ENCODE measurements around the gene GABARAPL2. TPM values are rescaled to one million over a fixed set of nuclear protein-coding genes. Genes with fewer than 3 reads are reported as not detected.

Gene GABARAPL2
- total and polyA plus RNA-seq, 9 donors = 77.9 to 195 (median 109) TPM

- Histone ChIP-seq H3K36me3 (no peaks in the 10 kb centered on the region), H3K27me3 (no peaks in the 10 kb centered on the region), H3K4me1 (ENCODE audit: insufficient read depth) (peaks cover 6% of the 10 kb centered on the region), H3K4me3 (no peak overlapping the region), H3K27ac (no peak overlapping the region), H3K9me3 (no peaks in the 10 kb centered on the region)
- no peak for DNase-seq
- WGBS, 3 donors = 54 to 65% (median 63%) methylated on average over 4 of the region's 4 CpGs
- intact Hi-C loops (cut with DNase I) = loop anchor here in 1 of 4 donors (10.0 kb wide), 1 partner anchor 60 kb away; the partner anchor contains the start of gene GABARAPL2
- TF ChIP-seq CTCF (IDR thresholded peaks at IDR 0.05) (no peak), EP300 (IDR thresholded peaks at IDR 0.05) (no peak), POLR2A (IDR thresholded peaks at IDR 0.05) (no peak)
Measured at GRCh38 chr16:75624921-75625334, 58.7 kb downstream of the GABARAPL2 start.

- intact Hi-C loops (cut with DNase I) = loop anchor here in 1 of 4 donors (10.0 kb wide), 1 partner anchor 62 kb away; the partner anchor contains the start of gene GABARAPL2
- DNase-seq = no peak
- H3K4me3 ChIP-seq = no peak overlapping the region
- no peak for TF ChIP-seq POLR2A (IDR thresholded peaks at IDR 0.05)
- TF ChIP-seq CTCF (IDR thresholded peaks at IDR 0.05) = no peak
- no peak for TF ChIP-seq EP300 (IDR thresholded peaks at IDR 0.05)
- no peak overlapping the region for H3K27ac ChIP-seq
- WGBS, 3 donors = 78 to 86% (median 79%) methylated on average over 4 of the region's 4 CpGs
- H3K4me1 ChIP-seq (ENCODE audit: insufficient read depth) = peaks cover 4% of the 10 kb centered on the region
- no peaks in the 10 kb centered on the region for H3K36me3 ChIP-seq
- H3K9me3 ChIP-seq = no peaks in the 10 kb centered on the region
- no peaks in the 10 kb centered on the region for H3K27me3 ChIP-seq
Measured at GRCh38 chr16:75626806-75627205, 60.6 kb downstream of the GABARAPL2 start.

Other genes with a start within 250 kb of the GABARAPL2 start
- gene CFDP1, start 132.9 kb upstream of the GABARAPL2 start, total RNA-seq = 10 to 100 TPM; 67.0 to 75.4 (median 70.2) TPM
- gene CFDP1, start 132.9 kb upstream of the GABARAPL2 start, polyA plus RNA-seq = 100 to 1,000 TPM; 106 to 173 TPM
- gene TMEM170A, start 101.7 kb upstream of the GABARAPL2 start, total RNA-seq = 10 to 100 TPM; 20.7 to 29.0 (median 24.2) TPM
- 10 to 100 TPM in 1 of 2 donors, 1 to 10 TPM in 1; 8.6 to 14.8 TPM for gene TMEM170A, start 101.7 kb upstream of the GABARAPL2 start, polyA plus RNA-seq
- gene CHST6, start 70.9 kb upstream of the GABARAPL2 start, total RNA-seq = 1 to 10 TPM in 2 of 7 donors, under 1 TPM in 5; 0.05 to 1.4 (median 0.50) TPM
- gene CHST6, start 70.9 kb upstream of the GABARAPL2 start, polyA plus RNA-seq = under 1 TPM; 0.04 to 0.83 TPM
- gene CHST5, start 30.3 kb upstream of the GABARAPL2 start, total RNA-seq = under 1 TPM; 0.24 to 1.00 (median 0.63) TPM
- gene CHST5, start 30.3 kb upstream of the GABARAPL2 start, polyA plus RNA-seq = under 1 TPM in 1 of 2 donors, not detected in 1; 0.08 TPM
- 10 to 100 TPM in 6 of 7 donors, 1 to 10 TPM in 1; 9.8 to 36.9 (median 14.8) TPM for gene TMEM231, start 10.1 kb upstream of the GABARAPL2 start, total RNA-seq
- 10 to 100 TPM in 1 of 2 donors, 1 to 10 TPM in 1; 9.2 to 16.3 TPM for gene TMEM231, start 10.1 kb upstream of the GABARAPL2 start, polyA plus RNA-seq
- 10 to 100 TPM; 25.3 to 45.8 (median 27.7) TPM for gene ADAT1, start 56.9 kb downstream of the GABARAPL2 start, total RNA-seq
- 10 to 100 TPM in 1 of 2 donors, 1 to 10 TPM in 1; 9.5 to 59.8 TPM for gene ADAT1, start 56.9 kb downstream of the GABARAPL2 start, polyA plus RNA-seq
- 100 to 1,000 TPM in 3 of 7 donors, 10 to 100 TPM in 4; 55.6 to 109 (median 92.8) TPM for gene KARS1, start 81.3 kb downstream of the GABARAPL2 start, total RNA-seq
- 100 to 1,000 TPM in 1 of 2 donors, 10 to 100 TPM in 1; 85.4 to 189 TPM for gene KARS1, start 81.3 kb downstream of the GABARAPL2 start, polyA plus RNA-seq
- gene TERF2IP, start 81.4 kb downstream of the GABARAPL2 start, total RNA-seq = 100 to 1,000 TPM in 1 of 7 donors, 10 to 100 TPM in 6; 66.6 to 112 (median 83.7) TPM
- 100 to 1,000 TPM in 1 of 2 donors, 10 to 100 TPM in 1; 77.8 to 122 TPM for gene TERF2IP, start 81.4 kb downstream of the GABARAPL2 start, polyA plus RNA-seq
- not detected for gene CPHXL2, start 110.6 kb downstream of the GABARAPL2 start, total RNA-seq
- gene CPHXL2, start 110.6 kb downstream of the GABARAPL2 start, polyA plus RNA-seq = not detected
- gene DUXB, start 135.1 kb downstream of the GABARAPL2 start, total RNA-seq = not detected
- under 1 TPM in 1 of 2 donors, not detected in 1; 0.07 TPM for gene DUXB, start 135.1 kb downstream of the GABARAPL2 start, polyA plus RNA-seq
- gene CPHXL, start 160.1 kb downstream of the GABARAPL2 start, total RNA-seq = not detected
- not detected for gene CPHXL, start 160.1 kb downstream of the GABARAPL2 start, polyA plus RNA-seq

All from ovary (tissue), 9 donors.